HEK293 (cell line): ENCODE results near the gene MED13L.

Experiments used
- ZNF580 ChIP-seq: fragments of 450-650 bp; formaldehyde crosslinking; IDR thresholded peaks from 2 replicates; pipeline ENCODE4 v1.5.1; 2016; ENCODE audit warnings: missing biosample characterization, missing genetic modification characterization
- ZNF747 ChIP-seq: fragments of 450-650 bp; formaldehyde crosslinking; IDR thresholded peaks from 2 replicates; pipeline ENCODE4 v1.5.1; 2016; ENCODE audit warnings: missing biosample characterization, missing genetic modification characterization
- TF ChIP-seq, protein P1 (sequence below): fragments of 450-650 bp; formaldehyde crosslinking; IDR thresholded peaks from 2 replicates; pipeline ENCODE4 v1.5.1; 2016; ENCODE audit warnings: missing biosample characterization, missing genetic modification characterization
- TF ChIP-seq, protein P2 (sequence below): fragments of 450-650 bp; formaldehyde crosslinking; IDR thresholded peaks from 2 replicates; pipeline ENCODE4 v1.5.1; 2016; ENCODE audit warnings: missing biosample characterization, missing genetic modification characterization

DNA sequence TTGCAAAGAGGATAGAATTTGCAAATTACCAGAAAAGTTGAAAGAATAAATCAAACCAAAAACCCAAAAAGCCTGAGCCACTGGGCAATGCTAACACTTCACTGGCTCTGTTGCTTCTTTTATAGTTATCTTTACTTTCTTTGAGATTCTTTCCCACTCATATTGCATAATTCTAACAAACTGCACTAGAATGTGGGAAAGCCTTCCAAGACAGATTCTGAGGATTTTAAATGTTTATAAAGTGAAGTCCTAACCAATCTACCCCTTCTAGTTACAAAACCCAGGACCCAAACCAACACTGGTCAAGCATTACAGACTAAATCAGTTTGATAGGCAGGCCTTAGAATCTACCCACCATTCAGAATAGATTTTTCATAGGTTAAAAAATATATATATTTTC lies 150.9 kb downstream of the MED13L start:
- no peak for TF ChIP-seq ZNF580 (tag by site-specific recombination)
- TF ChIP-seq, protein P1, sequence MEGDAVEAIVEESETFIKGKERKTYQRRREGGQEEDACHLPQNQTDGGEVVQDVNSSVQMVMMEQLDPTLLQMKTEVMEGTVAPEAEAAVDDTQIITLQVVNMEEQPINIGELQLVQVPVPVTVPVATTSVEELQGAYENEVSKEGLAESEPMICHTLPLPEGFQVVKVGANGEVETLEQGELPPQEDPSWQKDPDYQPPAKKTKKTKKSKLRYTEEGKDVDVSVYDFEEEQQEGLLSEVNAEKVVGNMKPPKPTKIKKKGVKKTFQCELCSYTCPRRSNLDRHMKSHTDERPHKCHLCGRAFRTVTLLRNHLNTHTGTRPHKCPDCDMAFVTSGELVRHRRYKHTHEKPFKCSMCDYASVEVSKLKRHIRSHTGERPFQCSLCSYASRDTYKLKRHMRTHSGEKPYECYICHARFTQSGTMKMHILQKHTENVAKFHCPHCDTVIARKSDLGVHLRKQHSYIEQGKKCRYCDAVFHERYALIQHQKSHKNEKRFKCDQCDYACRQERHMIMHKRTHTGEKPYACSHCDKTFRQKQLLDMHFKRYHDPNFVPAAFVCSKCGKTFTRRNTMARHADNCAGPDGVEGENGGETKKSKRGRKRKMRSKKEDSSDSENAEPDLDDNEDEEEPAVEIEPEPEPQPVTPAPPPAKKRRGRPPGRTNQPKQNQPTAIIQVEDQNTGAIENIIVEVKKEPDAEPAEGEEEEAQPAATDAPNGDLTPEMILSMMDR (tag by site-specific recombination): no peak
- TF ChIP-seq, protein P2, sequence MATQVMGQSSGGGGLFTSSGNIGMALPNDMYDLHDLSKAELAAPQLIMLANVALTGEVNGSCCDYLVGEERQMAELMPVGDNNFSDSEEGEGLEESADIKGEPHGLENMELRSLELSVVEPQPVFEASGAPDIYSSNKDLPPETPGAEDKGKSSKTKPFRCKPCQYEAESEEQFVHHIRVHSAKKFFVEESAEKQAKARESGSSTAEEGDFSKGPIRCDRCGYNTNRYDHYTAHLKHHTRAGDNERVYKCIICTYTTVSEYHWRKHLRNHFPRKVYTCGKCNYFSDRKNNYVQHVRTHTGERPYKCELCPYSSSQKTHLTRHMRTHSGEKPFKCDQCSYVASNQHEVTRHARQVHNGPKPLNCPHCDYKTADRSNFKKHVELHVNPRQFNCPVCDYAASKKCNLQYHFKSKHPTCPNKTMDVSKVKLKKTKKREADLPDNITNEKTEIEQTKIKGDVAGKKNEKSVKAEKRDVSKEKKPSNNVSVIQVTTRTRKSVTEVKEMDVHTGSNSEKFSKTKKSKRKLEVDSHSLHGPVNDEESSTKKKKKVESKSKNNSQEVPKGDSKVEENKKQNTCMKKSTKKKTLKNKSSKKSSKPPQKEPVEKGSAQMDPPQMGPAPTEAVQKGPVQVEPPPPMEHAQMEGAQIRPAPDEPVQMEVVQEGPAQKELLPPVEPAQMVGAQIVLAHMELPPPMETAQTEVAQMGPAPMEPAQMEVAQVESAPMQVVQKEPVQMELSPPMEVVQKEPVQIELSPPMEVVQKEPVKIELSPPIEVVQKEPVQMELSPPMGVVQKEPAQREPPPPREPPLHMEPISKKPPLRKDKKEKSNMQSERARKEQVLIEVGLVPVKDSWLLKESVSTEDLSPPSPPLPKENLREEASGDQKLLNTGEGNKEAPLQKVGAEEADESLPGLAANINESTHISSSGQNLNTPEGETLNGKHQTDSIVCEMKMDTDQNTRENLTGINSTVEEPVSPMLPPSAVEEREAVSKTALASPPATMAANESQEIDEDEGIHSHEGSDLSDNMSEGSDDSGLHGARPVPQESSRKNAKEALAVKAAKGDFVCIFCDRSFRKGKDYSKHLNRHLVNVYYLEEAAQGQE (tag by site-specific recombination): no peak
- TF ChIP-seq ZNF747 (tag by site-specific recombination): no peak
